ENCODE data around the gene COL4A4.

The COL4A4 gene

DNA sequence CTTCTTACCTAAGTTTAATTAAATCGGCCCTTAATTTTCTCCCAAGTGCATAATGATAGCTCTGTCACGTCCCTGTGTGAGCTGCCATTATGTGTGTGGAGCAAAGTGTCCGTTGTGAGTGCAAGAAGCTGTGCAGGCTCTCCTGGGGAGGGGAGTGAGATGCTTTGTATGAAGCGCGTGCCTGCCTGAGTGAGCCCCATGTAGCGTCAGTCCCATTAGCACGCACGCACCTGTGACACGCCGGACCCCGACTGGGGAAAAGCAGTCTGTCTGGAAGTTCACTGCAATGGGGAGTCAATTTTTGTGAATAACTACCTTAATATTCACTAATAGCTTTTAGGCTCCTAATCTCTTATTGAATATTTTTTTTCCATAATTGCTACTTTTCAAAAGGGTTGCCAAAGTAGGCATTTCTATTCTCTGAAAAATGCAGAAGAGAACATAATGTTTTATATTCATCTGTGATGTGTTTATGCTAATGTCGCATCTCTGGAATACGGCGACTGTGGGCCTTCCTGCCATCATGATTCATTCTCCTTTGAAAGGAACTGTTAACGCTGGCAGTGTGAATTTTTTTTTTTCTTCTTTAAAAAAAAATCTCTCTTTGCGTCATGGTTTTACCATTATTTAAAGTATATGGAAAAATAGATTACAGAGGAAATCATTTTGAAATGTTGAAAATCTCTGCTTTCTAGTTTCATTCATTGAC, 157.7 kb downstream of the COL4A4 start:
- TF ChIP-seq, protein P1, sequence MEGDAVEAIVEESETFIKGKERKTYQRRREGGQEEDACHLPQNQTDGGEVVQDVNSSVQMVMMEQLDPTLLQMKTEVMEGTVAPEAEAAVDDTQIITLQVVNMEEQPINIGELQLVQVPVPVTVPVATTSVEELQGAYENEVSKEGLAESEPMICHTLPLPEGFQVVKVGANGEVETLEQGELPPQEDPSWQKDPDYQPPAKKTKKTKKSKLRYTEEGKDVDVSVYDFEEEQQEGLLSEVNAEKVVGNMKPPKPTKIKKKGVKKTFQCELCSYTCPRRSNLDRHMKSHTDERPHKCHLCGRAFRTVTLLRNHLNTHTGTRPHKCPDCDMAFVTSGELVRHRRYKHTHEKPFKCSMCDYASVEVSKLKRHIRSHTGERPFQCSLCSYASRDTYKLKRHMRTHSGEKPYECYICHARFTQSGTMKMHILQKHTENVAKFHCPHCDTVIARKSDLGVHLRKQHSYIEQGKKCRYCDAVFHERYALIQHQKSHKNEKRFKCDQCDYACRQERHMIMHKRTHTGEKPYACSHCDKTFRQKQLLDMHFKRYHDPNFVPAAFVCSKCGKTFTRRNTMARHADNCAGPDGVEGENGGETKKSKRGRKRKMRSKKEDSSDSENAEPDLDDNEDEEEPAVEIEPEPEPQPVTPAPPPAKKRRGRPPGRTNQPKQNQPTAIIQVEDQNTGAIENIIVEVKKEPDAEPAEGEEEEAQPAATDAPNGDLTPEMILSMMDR (IDR thresholded peaks at IDR 0.05; ENCODE audit: borderline replicate concordance, control extremely low read depth, extremely low read depth, insufficient read depth, missing control alignments) = no peak
- in situ Hi-C loops (cut with MboI; ENCODE audit: low sequenced_read_pairs, unreplicated experiment) = no loop called here
- no peak for DNase-seq (ENCODE audit: low spot score)

- TF ChIP-seq, protein P1 (IDR thresholded peaks at IDR 0.05; ENCODE audit: borderline replicate concordance, control extremely low read depth, extremely low read depth, insufficient read depth, missing control alignments) = no peak
- in situ Hi-C loops (cut with MboI; ENCODE audit: low sequenced_read_pairs, unreplicated experiment) = no loop called here
- no peak for DNase-seq (ENCODE audit: low spot score)
These were observed 159.5 kb downstream of the COL4A4 start for GRCh38 chr2:227004482-227004881.

DNA sequence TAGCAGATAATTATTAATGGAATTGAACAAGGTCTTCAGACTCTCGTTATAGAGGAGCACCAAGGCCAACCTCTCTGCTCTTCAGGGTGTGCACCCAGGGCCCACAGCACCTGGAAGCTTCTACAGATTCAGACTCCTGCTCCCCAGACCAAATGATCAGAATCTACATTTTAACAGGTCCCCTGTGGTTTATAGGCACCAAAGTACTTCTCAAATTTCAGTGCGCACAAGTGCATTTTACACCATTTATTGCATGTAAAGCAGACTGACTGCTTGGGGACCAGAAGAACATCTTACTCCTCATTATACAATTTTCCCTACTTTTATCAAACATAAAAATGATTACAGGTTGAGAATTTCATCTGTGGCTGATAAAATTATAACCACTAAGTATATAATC, 163.9 kb downstream of the COL4A4 start:
- in situ Hi-C loops (cut with MboI; ENCODE audit: low sequenced_read_pairs, unreplicated experiment) = no loop called here
- TF ChIP-seq, protein P1 (IDR thresholded peaks at IDR 0.05; ENCODE audit: borderline replicate concordance, control extremely low read depth, extremely low read depth, insufficient read depth, missing control alignments) = no peak
- no peak for DNase-seq (ENCODE audit: low spot score)

DNA sequence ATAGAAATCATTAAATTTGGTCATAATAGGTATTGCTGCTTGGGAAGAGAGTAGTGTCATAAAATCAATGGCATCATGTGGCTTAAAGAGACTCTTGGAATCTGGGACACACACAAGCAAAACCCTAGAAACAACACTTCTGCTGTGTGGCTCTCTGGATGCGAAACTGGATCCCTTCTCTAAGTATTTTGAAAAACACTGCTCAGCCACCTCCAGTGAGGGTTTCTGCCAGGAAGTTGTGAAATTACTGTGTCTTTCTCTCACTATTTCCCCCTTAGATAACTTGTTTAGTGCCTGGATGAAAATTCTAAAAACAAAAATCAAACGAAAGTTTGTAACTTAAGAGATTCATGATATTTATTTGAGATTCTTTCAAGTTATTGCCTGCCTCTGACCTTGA, 164.3 kb downstream of the COL4A4 start:
- in situ Hi-C loops (cut with MboI; ENCODE audit: low sequenced_read_pairs, unreplicated experiment) = loop anchor here (25.0 kb wide), 1 partner anchor 1087 kb away; no protein-coding TSS in a partner anchor
- TF ChIP-seq, protein P1 (IDR thresholded peaks at IDR 0.05; ENCODE audit: borderline replicate concordance, control extremely low read depth, extremely low read depth, insufficient read depth, missing control alignments) = no peak
- no peak for DNase-seq (ENCODE audit: low spot score)

DNA sequence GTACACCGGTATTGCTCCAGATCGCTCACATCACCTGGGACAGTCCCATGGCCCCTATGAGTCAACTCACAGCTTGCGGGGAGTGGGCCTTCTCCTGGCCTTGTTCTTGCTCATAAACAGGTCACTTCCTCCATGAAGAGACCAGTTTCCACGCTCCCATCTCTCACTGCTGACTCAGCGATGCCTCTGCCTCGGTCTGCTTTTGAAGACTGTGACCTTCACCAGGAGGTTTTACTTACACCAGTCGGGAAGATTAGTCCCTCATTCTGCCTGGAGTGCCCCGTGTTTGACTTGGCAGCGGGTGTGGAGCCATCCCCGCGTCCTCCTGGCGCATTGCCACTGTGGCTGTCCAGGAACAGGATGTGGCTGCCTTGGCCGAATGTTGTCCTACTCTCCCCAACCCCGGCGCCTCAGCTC, 168.4 kb downstream of the COL4A4 start:
- in situ Hi-C loops (cut with MboI; ENCODE audit: low sequenced_read_pairs, unreplicated experiment) = loop anchor here (25.0 kb wide), 1 partner anchor 1083 kb away; no protein-coding TSS in a partner anchor
- peak; percentile 38 for DNase-seq (ENCODE audit: low spot score)
- TF ChIP-seq, protein P1 (IDR thresholded peaks at IDR 0.05; ENCODE audit: borderline replicate concordance, control extremely low read depth, extremely low read depth, insufficient read depth, missing control alignments) = no peak

DNA sequence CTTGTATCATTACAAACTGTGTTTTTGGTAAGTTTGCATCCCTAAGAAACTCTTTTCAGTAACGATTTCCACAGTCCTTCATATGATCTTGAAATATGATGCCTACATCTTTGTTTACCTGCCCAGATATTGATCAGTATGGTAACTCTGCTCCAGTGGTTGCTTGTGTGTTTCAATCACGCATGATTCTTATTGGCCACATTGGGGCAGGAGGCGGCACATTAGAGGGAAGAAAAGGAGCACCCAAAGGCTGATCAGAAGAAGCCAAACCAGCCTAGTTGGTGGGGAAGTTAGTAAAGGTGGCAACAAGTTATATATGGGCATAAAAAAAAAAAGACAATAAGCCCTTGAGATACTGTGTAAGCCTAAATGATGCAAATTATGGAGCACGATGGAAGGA, 169.2 kb downstream of the COL4A4 start:
- in situ Hi-C loops (cut with MboI; ENCODE audit: low sequenced_read_pairs, unreplicated experiment) = loop anchor here (25.0 kb wide), 1 partner anchor 1082 kb away; no protein-coding TSS in a partner anchor
- TF ChIP-seq, protein P1 (IDR thresholded peaks at IDR 0.05; ENCODE audit: borderline replicate concordance, control extremely low read depth, extremely low read depth, insufficient read depth, missing control alignments) = no peak
- no peak for DNase-seq (ENCODE audit: low spot score)
